Epithelial cell of proximal tubule (primary cell): ENCODE results near the gene FAM168A. TPM values are rescaled to one million over a fixed set of nuclear protein-coding genes. Genes with fewer than 3 reads are reported as not detected.

Source experiments
- DNase-seq: peaks from one replicate; pipeline ENCODE4 v3.0.0-alpha.2; 2011; ENCODE audit warnings: low read depth
- H3K4me3 ChIP-seq: 2 replicates; pipeline ENCODE4 v1.5.1; 2011; ENCODE audit warnings: low read depth, mild to moderate bottlenecking, low read length
- CTCF ChIP-seq: conservative IDR thresholded peaks from 2 replicates; pipeline ENCODE4 v1.5.1; 2012; ENCODE audit warnings: low read depth, mild to moderate bottlenecking, low read length
- total RNA-seq: library from RNA; depleted of rRNA; stranded (reverse); fragments of >200 nt; gene quantifications from 2 replicates; pipeline ENCODE4 v1.2.3, GENCODE V29; 2015

The FAM168A gene
- total RNA-seq, 1 donor from 2014 or later = 10.0 TPM

- no peak for DNase-seq
- H3K4me3 ChIP-seq = no peak overlapping the region
- TF ChIP-seq CTCF = no peak
These were observed 195.7 kb downstream of the FAM168A start for GRCh38 chr11:73401924-73402833.

- no peak for DNase-seq
- H3K4me3 ChIP-seq = no peak overlapping the region
- no peak for TF ChIP-seq CTCF
These were observed 196.5 kb downstream of the FAM168A start for GRCh38 chr11:73401217-73401923.

- no peak for DNase-seq
- H3K4me3 ChIP-seq = no peak overlapping the region
- TF ChIP-seq CTCF = no peak
These were observed 197.6 kb downstream of the FAM168A start for GRCh38 chr11:73400293-73400692.

- H3K4me3 ChIP-seq = no peak overlapping the region
- no peak for DNase-seq
- TF ChIP-seq CTCF = no peak
These were observed 198.3 kb downstream of the FAM168A start for GRCh38 chr11:73399636-73400035.

- DNase-seq = no peak
- H3K4me3 ChIP-seq = no peak overlapping the region
- TF ChIP-seq CTCF = no peak
These were observed 198.7 kb downstream of the FAM168A start for GRCh38 chr11:73399159-73399590.

GRCh38 chr11:73398721-73399120 is 199.2 kb downstream of the FAM168A start:
- H3K4me3 ChIP-seq = no peak overlapping the region
- no peak for TF ChIP-seq CTCF
- DNase-seq = no peak
